ENCODE measurements around the gene SERPINA1.
"Not testable (repeated sequence)": the region's sequence is repeated elsewhere in the genome, so short reads cannot be mapped to it uniquely, and the experiment has no call there.

Gene SERPINA1

DNA sequence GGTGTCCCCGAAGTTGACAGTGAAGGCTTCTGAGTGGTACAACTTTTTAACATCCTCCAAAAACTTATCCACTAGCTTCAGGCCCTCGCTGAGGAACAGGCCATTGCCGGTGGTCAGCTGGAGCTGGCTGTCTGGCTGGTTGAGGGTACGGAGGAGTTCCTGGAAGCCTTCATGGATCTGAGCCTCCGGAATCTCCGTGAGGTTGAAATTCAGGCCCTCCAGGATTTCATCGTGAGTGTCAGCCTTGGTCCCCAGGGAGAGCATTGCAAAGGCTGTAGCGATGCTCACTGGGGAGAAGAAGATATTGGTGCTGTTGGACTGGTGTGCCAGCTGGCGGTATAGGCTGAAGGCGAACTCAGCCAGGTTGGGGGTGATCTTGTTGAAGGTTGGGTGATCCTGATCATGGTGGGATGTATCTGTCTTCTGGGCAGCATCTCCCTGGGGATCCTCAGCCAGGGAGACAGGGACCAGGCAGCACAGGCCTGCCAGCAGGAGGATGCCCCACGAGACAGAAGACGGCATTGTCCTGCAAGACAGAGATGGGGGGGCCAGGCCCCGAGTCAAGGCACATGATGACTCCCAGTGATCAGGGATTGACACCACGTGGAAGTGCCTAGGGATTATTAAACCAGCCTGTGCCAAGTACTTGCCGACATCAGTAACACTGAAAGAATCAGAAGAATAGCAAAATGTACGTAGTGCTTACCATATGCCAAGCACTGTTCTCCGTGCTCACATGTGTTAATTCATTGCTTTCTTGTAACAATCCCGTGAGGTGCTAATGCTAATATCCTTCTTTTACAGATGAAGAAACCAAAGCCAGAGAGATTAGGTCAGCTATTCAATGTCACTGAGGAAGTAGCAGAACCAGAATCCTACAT is 5.4 kb downstream of the SERPINA1 start:
- DNase-seq: no peak

DNA sequence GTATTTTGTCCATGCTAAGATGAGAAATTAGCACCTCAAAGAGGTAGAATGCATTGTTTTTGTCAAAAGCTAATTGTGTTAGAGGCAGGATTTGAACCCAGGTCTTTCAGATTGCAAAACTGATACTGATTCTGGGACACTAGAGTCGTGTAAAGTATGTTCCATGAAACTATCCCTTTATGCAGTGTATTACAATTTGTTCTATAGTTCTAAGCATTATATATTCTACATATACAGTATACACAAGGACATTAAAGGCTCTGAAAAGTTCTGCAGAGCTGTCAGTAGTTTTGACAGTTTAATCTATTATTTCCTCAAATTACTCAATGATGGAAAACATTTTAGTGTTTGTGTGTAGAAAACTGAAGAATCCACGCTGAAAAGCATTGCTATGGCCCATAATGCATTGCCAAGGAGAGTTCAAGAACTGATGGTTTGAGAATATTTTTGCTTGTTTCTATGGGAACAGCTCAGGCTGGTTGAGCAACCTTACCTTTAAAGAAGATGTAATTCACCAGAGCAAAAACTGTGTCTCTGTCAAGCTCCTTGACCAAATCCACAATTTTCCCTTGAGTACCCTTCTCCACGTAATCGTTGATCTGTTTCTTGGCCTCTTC is 6.2 kb downstream of the SERPINA1 start:
- no peak for DNase-seq

DNA sequence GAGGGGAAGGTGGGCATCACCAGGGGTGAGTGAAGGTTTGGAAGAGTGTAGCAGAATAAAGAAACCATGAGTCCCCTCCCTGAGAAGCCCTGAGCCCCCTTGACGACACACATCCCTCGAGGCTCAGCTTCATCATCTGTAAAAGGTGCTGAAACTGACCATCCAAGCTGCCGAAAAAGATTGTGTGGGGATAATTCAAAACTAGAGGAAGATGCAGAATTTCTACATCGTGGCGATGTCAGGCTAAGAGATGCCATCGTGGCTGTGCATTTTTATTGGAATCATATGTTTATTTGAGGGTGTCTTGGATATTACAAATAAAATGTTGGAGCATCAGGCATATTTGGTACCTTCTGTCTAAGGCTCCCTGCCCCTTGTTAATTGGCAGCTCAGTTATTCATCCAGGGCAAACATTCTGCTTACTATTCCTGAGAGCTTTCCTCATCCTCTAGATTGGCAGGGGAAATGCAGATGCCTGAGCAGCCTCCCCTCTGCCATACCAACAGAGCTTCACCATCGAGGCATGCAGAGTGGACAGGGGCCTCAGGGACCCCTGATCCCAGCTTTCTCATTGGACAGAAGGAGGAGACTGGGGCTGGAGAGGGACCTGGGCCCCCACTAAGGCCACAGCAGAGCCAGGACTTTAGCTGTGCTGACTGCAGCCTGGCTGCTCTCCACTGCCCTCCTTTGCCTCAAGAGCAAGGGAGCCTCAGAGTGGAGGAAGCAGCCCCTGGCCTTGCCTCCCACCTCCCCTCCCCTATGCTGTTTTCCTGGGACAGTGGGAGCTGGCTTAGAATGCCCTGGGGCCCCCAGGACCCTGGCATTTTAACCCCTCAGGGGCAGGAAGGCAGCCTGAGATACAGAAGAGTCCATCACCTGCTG is 7.0 kb downstream of the SERPINA1 start:
- DNase-seq: no peak

DNA sequence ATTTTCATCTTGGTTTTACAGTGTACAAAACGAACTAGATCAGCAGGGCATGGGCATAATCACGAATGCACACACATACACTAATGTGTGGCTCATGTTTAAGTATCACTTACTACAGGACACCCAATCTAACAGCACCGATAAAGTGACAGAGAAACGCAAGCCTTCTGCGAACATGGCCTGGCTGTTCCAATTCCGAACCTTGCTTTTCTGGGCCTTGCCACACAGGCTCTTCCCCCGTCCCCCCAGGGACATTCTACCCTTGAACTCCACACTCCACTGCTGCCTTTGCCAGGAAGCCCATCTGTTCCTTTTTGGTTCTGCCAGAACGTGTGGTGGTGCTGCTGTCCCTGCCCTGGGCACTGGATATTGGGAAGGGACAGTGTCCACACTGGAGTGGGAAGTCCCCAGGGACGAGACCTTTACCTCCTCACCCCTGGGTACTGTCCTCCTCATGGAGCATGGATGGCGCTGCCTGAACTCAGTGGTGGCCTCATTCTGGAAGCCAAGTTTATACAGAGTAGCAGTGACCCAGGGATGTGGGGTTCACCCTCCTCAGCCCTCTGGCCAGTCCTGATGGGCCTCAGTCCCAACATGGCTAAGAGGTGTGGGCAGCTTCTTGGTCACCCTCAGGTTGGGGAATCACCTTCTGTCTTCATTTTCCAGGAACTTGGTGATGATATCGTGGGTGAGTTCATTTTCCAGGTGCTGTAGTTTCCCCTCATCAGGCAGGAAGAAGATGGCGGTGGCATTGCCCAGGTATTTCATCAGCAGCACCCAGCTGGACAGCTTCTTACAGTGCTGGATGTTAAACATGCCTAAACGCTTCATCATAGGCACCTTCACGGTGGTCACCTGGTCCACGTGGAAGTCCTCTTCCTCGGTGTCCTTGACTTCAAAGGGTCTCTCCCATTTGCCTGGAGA is 7.9 kb downstream of the SERPINA1 start:
- DNase-seq: no peak

DNA sequence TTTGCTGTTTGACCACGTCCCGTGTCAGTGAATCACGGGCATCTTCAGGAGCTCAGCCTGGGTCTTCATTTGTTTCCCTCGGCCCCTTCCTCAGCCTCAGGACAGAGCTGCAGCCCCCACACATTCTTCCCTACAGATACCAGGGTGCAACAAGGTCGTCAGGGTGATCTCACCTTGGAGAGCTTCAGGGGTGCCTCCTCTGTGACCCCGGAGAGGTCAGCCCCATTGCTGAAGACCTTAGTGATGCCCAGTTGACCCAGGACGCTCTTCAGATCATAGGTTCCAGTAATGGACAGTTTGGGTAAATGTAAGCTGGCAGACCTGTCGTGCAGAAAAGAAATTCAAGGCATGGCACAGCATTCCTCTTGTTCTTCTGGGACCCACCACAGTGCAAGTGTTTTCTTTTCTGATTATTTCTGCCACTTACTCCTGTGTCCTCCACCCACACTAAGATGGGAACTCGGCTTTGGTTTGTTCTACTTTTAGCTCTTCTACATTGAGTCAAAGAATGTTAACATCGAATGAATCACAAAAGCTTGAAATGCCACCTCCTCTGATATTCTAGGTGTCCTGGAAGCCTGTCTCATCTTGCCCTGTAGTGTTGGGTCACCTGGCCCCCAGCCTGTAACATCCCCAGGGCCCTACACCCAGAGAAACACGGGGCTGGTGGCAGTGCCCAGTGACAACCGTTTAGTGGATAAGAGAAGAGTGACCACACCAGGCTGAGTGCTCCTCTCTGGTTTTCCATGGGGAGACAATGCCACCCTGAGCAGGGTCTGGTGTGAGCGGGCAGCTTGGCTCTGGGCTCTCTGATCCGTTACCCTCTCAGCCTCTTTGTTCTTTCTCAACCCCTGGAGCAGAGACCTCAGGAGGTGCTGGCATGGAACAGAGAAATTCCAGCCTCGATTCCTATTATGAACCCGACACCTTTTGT is 8.8 kb downstream of the SERPINA1 start:
- no peak for DNase-seq

DNA sequence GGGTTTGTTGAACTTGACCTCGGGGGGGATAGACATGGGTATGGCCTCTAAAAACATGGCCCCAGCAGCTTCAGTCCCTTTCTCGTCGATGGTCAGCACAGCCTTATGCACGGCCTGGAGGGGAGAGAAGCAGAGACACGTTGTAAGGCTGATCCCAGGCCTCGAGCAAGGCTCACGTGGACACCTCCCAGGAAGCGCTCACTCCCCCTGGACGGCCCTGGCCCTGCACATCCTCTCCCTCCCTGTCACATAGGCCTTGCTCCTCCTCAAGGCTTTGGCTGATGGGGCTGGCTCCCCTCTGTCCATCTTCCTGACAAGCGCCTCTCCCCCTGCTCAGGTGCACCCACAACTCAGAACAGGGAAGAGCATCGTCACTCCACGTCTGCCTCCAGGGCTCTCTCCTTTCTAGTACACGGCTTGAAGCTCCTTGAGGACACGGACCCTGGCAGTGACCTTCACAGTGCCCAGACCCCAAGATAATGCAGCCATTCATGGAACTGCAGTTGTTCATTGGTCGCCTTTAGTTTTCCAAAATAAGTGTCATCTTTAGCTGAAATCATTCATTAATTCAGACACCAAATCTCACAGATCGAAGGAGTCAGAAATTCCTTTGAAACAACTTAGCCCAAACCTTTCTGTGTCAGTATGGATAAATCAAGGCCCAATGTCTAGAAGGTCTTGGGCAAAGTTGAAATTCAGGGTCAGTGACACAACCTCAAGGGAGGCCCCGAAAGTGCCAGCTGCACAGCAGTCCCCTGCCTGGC is 9.7 kb downstream of the SERPINA1 start:
- no peak for DNase-seq

DNA sequence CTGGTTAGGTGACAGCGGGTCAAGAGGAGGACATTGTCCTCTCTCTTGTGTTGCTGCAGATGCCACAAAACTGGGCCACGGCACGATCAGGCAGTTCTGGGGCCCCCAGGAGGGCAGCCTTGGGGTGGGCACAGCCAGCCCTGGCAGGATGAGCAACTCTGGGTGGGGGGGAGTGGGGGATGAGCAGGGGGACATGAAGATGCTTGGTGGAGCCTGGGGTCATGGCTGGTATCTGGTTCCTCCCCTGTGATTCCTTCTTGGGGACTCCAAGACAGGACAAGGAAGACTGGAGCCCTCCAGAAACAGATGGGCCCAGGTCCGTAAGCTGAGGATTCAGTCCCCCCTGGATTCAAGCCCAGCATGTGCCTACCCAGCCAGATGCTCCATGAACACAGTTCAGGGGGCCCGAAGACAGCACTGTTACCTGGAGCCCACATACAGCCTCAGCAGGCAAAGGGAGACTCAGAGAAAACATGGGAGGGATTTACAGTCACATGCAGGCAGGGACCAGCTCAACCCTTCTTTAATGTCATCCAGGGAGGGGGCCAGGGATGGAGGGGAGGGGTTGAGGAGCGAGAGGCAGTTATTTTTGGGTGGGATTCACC is 10.4 kb downstream of the SERPINA1 start:
- DNase-seq: no peak

DNA sequence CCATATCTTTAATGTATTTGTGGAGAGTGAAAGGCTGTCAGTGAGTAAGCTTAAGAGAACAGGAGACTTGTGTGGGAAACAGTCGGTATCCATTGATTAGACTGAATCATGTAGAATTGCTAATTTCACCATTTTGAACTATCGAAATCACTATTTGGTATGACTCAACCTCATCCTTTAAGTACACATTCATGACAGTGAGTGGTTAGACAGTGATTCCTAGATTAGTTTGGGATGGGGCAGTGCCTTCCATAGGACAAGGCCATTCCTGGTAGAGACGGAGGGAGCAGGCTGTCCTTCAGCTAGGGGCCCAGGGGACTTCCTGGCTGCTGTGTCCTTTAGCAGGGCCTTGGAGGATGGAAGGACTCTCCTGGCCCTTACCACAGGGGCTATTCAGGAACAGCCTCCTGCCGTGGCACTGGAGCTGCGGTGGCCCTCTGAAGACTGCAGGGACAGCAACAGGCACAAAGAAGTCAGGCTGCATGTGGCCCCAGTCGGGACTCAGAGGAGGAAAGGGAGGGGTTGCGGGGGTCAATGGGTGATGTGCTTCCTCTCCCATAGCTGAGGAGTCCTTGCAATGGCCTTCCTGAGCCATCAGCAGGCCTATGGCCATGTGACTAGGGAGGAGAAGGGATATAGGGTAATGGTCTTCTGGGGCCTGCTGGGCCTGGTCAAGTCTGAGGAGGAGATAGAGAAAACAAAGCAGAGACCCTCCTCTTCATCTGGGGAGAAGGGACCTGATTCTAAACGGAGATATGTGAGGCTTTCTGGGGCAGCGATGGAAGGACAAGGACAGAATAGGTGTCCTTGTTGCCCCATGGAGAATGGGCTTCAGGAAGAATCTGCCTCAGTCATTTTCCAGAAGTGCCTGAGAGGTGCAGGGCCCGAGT is 11.2 kb downstream of the SERPINA1 start:
- no peak for DNase-seq

DNA sequence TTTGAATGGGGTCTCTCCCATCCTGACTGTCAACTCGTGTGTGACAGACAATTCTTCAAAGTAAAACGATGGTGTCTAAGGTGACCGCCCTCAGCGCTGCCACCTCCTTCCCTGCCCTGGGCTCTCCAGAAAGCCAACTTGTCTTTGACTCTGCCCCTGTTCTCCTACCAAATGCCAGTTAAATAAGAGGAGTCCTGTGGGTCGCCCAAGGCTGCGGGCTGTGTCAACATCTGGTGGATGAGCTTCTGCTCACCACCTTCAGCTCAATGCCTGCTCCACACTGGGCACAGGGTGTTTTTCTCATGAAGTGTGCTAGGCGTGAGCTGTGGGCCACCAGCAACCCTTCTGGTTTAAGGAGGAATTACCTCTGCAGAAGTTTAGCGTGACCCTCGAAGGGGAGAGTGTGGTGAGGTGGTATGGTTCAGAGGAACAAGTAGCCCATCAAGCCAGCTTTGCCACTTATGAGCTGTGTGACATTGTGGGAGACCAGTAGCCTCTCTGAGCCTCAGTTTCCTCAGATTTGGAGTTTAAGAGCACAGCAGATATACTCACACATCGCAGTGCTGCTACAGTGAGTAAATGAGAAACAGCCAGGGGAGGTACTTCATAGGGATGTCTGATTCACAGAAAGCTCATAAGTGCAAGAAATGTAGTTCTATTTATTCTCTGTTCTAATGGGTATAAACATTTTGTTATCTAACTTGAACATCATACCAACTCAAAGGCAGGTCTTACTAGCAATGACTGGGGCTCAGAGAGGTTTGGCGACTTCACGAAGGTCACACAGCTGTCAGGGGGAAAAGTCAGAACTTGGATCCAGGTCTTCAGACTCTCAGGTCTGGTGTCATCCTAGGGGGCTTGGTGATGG is 12.1 kb downstream of the SERPINA1 start:
- DNase-seq: no peak

DNA sequence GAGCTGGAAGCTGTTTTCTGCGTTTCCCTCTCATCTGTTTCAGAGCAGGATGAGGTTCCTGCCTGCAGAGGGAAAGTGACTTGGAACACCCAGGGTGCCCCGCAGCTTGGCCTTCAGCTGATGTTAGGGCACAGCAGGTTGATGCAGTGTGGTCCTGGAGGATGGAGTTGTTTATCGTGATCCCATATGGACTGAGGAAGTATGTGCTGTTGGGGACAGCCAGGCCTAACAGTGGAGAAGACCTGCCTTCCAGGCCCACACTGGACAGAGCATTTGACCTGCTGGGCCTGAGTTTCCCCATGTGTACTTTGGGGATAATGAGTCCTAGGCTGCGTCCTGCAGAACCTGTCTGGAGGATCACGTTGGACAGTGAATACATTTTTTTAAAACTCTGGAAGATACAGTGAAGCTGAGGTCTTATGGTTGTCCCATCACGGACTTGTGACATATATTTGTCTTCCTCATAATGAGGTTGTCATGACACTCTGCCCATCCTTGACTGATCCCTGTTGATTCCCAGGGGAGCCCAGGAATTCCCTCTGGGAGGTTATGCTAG is 12.8 kb downstream of the SERPINA1 start:
- DNase-seq: no peak

DNA sequence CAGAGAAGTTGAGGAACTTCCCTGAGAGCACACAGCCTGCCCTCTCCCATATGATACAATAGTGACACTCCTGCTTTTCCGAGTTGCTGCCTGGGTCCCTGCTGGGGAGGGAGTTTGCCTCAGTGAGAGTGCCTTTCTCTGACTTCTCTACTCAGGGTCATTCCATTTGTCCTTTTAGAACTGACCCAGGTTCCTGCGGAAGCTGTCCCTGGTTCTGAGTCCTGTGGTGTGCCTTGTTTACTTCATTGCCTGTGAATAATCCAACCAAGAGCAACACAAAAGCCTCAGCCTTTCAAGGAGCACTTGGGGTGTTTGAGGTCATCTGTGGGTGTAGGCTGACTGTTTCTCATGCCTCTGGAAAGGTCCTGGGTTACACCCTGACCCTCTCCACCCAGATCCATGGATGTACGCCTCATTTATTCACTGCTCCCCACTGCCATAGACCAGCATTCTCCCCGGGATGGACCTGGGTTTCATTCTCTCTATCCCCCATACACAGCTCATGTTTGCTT is 13.6 kb downstream of the SERPINA1 start:
- no peak for DNase-seq

DNA sequence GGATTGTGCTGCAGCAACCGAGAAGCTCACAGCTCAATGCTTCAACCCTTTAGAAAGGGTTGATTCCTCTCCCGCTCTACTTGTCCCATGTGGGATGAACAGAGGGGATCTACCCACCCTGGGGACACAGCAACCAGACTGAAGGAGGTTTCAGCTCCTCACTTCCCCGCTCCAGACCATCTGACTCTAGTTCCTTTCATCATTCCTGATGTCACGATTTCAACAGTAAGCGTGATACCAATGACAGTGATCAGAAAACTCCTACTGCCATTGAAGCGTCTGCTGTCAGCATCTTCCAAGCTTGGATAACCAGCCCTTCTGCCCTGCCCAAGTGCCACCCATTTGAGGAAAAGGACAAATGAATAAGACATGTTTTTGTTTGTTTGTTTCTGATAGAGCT is 14.3 kb downstream of the SERPINA1 start:
- DNase-seq: no peak

DNA sequence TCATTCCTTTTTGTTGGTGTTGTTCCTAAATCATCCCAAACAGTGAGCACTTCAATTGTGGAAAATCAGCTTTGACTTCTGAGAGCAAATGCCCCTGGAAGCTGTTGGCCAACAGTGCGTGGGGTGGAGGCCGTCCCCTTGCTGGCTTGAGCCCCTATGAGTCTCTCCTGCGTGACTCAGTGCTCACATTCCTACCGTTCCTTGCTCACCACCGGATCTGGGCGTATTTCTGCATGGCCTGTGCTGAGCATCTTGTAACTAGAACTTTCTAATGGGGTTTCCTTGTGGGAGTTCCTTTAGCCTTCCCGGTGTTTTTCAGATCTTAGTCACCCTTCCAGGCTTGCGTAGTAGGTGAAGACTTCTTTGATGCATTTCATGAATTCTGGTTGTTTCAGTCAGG is 14.7 kb downstream of the SERPINA1 start:
- no peak for DNase-seq

DNA sequence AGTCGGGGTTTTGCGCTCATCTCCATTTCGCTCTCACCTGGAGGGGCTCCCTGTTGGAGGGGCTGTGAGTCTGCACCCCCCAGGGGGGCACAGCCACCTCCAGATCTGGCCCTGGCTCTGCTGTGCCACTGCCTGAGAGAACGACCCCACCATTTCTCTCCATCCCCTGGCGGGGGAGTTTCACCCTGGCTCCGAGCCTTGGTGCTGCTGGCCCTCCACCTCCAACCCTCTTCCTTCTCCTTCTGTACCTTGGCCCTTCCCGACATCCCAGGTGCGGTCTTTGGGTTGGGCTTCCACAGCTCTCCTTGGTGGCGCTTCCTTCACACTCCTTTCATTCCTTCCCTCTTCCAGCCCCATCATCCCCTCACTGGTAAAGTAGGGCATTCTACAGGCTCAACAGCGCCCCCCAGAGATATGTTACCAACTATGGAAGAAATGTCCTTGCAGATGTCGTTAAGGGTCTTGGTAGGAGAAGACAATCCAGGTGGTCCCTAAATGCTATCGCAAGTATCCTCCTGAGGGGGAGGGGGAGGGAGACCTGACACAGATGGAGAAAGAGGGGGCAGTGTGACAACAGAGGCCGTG is 16.3 kb downstream of the SERPINA1 start:
- DNase-seq: no peak

DNA sequence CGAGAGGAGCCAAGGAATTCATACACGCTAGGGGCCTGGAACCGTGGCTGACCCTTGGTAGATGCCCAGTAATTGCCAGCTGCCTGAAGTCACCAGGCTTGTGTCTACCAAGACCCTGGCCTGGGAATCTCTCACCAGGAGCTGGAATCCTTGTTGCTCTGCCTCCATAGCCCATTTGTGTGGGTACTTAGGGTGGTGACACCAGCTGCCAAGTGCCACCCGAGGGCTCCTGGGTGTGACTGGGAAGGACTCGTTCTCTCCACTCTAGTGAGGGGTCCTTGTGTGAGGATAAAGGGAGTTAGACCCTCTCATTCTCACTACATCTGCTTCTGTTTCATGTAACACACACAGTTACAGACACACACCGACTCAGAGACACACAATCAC is 17.9 kb downstream of the SERPINA1 start:
- DNase-seq: no peak

DNA sequence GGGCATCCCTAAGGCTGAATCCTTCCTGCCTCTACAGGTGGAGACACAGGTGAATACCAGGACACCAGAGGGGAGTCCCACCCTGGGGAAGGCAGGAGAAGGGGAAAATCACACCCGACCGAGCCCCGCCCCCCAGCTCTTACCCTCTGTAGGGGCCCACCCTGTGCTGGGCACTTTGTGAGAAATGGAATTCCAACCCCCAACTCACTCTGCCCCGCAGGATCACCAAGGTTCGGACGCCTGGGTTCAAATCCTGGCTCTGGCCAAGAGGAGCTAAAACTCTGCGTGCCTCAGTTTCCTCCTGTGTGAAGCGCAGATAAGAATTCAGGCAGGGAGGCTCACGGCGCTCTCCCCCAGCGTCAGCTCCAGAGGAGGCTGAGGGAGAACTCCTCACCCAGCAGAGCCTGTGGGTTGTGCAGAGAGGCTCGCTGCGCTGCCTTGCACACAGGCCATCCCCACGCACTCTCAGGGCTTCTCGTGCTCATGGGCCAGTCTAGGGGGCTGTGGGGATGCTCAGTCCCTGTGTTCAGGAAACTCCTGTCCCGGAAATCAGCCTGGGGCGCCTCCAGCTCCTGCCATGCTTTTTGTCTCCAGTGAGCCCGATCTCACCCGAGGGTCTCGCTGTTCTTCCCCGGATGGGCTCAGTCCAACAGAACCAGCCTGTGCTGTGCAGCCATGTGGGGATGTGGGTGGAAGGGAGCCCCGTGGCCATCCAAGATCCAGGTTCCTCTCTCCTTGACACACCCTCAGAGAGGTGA is 18.5 kb downstream of the SERPINA1 start:
- not testable (repeated sequence) for DNase-seq

Data from NCI-H1436 treated with DMSO at 0.1 percent for 48 hours (cell line).